K562 (cell line): ENCODE measurements around the gene MYO10. TPM values are rescaled to one million over a fixed set of nuclear protein-coding genes. Genes with fewer than 3 reads are reported as not detected.

ENCODE experiments used
- ATAC-seq: fragments of 200-7000 bp; cut with Tn5 transposase; 3 replicates; pipeline ENCODE4 v1.9.1; 2020; ENCODE audit warnings: moderate library complexity
- BruUV-seq: library from RNA; stranded (reverse); fragments of 400-500 nt; replicated peaks from 2 replicates; lab custom pipeline; 2021; lab: Mats Ljungman, UMichigan
- CTCF ChIA-PET: fragments of 300-600 bp; formaldehyde crosslinking; extraction: SDS; loops from one replicate; lab custom pipeline; 2021; ENCODE audit warnings: low intra/inter-chr PET ratio; lab: Yijun Ruan, JAX
- POLR2A ChIA-PET: fragments of 300-600, 350-650 bp; sonication (Branson Sonifier 250); formaldehyde crosslinking; extraction: SDS; loops from one replicate; lab custom pipeline; 2021; ENCODE audit warnings: antibody characterized with exemption, inconsistent platforms; lab: Yijun Ruan, JAX
- DNase-seq, 4 experiments: peaks; one replicate each; pipeline versions ENCODE4 v3.0.0 to v3.0.0-alpha.2; 2011 to 2018; ENCODE audit warnings: low spot score in 3 of 4, mixed read lengths in 3 of 4; ENCODE audit errors: extremely low read depth in 1 of 4
- FAIRE-seq: peaks from 2 replicates; lab custom pipeline; 2011; peaks lifted over from hg19 to GRCh38; lab: Jason Lieb, UNC
- H2AFZ ChIP-seq: 2 replicates; pipeline ENCODE4 v1.6.0; 2011; ENCODE audit warnings: low read depth, low read length, control low read depth, inconsistent platforms
- H3K27ac ChIP-seq: fragments of 200-600 bp; 3 replicates; pipeline ENCODE4 v1.8.0; 2011; ENCODE audit warnings: low read depth, mild to moderate bottlenecking, control low read depth, inconsistent platforms, low read length, moderate library complexity, mixed read lengths; ENCODE audit errors: extremely low read depth
- H3K27me3 ChIP-seq, 2 experiments: fragments of 300-600 bp in 1 of 2; 2 replicates in 1 of 2; 3 replicates in 1 of 2; pipeline versions ENCODE4 v1.6.0 to v1.8.0; 2011; ENCODE audit warnings: inconsistent platforms in 2 of 2, low read length in 2 of 2, mild to moderate bottlenecking in 1 of 2, mixed read lengths in 1 of 2, moderate library complexity in 1 of 2; ENCODE audit not compliant: control insufficient read depth in 2 of 2, insufficient read depth in 2 of 2
- H3K36me3 ChIP-seq: fragments of 300-600 bp; 3 replicates; pipeline ENCODE4 v1.8.0; 2011; ENCODE audit warnings: mild to moderate bottlenecking, low read length, inconsistent platforms; ENCODE audit not compliant: control insufficient read depth, insufficient read depth
- H3K4me1 ChIP-seq, 2 experiments: fragments of 200-600 bp in 1 of 2; replicated peaks in 1 of 2; 2 replicates in 1 of 2; 3 replicates in 1 of 2; pipeline versions ENCODE4 v1.5.1 to v1.8.0; 2011; ENCODE audit warnings: inconsistent platforms in 2 of 2, low read length in 2 of 2, mild to moderate bottlenecking in 1 of 2, mixed read lengths in 1 of 2, moderate library complexity in 1 of 2; ENCODE audit not compliant: control insufficient read depth in 2 of 2, insufficient read depth in 2 of 2
- H3K4me2 ChIP-seq: 2 replicates; pipeline ENCODE4 v1.6.1; 2011; ENCODE audit warnings: low read length, control low read depth, inconsistent platforms, mixed read lengths; ENCODE audit not compliant: insufficient read depth
- H3K4me3 ChIP-seq: fragments of 200-600 bp; sonication (generic), shearing (Covaris generic); 2 replicates; pipeline ENCODE4 v1.5.1; 2016; ENCODE audit warnings: control low read depth, inconsistent platforms
- H3K79me2 ChIP-seq: fragments of 200-600 bp; 3 replicates; pipeline ENCODE4 v1.8.0; 2011; ENCODE audit warnings: low read length, inconsistent platforms; ENCODE audit not compliant: control insufficient read depth, insufficient read depth
- H3K9ac ChIP-seq, 2 experiments: 2 replicates each; pipeline versions ENCODE4 v1.6.0 to v1.6.1; 2011; ENCODE audit warnings: low read depth in 2 of 2, low read length in 2 of 2, control low read depth in 1 of 2, inconsistent platforms in 1 of 2, mild to moderate bottlenecking in 1 of 2, mixed read lengths in 1 of 2; ENCODE audit not compliant: insufficient read depth in 1 of 2
- H3K9me1 ChIP-seq: one replicate; pipeline ENCODE4 v1.6.0; 2011; ENCODE audit warnings: inconsistent platforms, mild to moderate bottlenecking, low read length, moderate library complexity; ENCODE audit not compliant: control insufficient read depth, insufficient read depth
- H3K9me3 ChIP-seq: replicated peaks from 2 replicates; pipeline ENCODE4 v1.5.1; 2011; ENCODE audit warnings: low read depth, low read length, inconsistent platforms; ENCODE audit not compliant: control insufficient read depth, insufficient read depth
- H4K20me1 ChIP-seq: replicated peaks from 2 replicates; pipeline ENCODE4 v1.6.1; 2011; ENCODE audit warnings: low read length, inconsistent platforms, mixed read lengths; ENCODE audit not compliant: control insufficient read depth, insufficient read depth
- CBX3 ChIP-seq, 2 experiments: IDR thresholded peaks; 1 replicate in 1 of 2; 2 replicates in 1 of 2; pipeline ENCODE4 v1.6.1; 2012; ENCODE audit warnings: inconsistent platforms in 2 of 2, low read length in 2 of 2, borderline replicate concordance in 1 of 2, control low read depth in 1 of 2
- CCAR2 ChIP-seq: fragments of 200-400 bp; formaldehyde crosslinking; IDR thresholded peaks from 2 replicates; pipeline ENCODE4 v1.6.1; 2017; ENCODE audit warnings: mild to moderate bottlenecking, low read depth, low read length
- ELF2 ChIP-seq: fragments of 250-450 bp; sonication (Bioruptor Pico); IDR thresholded peaks from 2 replicates; pipeline ENCODE4 v1.5.0; 2021; ENCODE audit warnings: mild to moderate bottlenecking
- ESRRB ChIP-seq: fragments of 250-450 bp; sonication (Bioruptor Pico); IDR thresholded peaks from 2 replicates; pipeline ENCODE4 v1.5.0; 2020; ENCODE audit warnings: mild to moderate bottlenecking, moderate library complexity, borderline replicate concordance
- JUNB ChIP-seq: fragments of 450-650 bp; formaldehyde crosslinking; conservative IDR thresholded peaks from 2 replicates; pipeline ENCODE4 v1.4.0; 2020; ENCODE audit warnings: mild to moderate bottlenecking
- KAT8 ChIP-seq: fragments of 450-650 bp; IDR thresholded peaks from 2 replicates; pipeline ENCODE4 v1.6.1; 2016; ENCODE audit warnings: low read depth, mild to moderate bottlenecking
- KLF13 ChIP-seq: fragments of 450-650 bp; IDR thresholded peaks from 2 replicates; pipeline ENCODE4 v1.6.1; 2016; ENCODE audit warnings: missing genetic modification characterization, low read depth, mild to moderate bottlenecking, missing compliant biosample characterization, moderate library complexity, borderline replicate concordance
- POLR2A ChIP-seq: fragments of 450-650 bp; conservative IDR thresholded peaks from 2 replicates; pipeline ENCODE4 v1.6.1; 2016
- RBM15 ChIP-seq: fragments of 200-400 bp; formaldehyde crosslinking; IDR thresholded peaks from 2 replicates; pipeline ENCODE4 v1.6.1; 2018; ENCODE audit warnings: mild to moderate bottlenecking, low read length, moderate library complexity; ENCODE audit not compliant: insufficient read depth
- RBM39 ChIP-seq: fragments of 200-400 bp; formaldehyde crosslinking; optimal IDR thresholded peaks from 2 replicates; pipeline ENCODE3; 2018; ENCODE audit warnings: low read depth, low read length
- SP1 ChIP-seq: sonication (generic); formaldehyde crosslinking; IDR thresholded peaks from 2 replicates; pipeline ENCODE4 v1.8.1; 2022; ENCODE audit warnings: mild to moderate bottlenecking, missing genetic modification reagents
- ZNF77 ChIP-seq: fragments of 250-450 bp; sonication (Bioruptor Pico); IDR thresholded peaks from 2 replicates; pipeline ENCODE4 v1.5.0; 2020
- WGBS: fragments of 100-300 bp; shearing (Covaris generic); methylation state at CpG from one replicate; pipeline ENCODE4 v1.1.6; 2016; ENCODE audit warnings: low coverage, mixed read lengths; ENCODE audit not compliant: insufficient coverage; ENCODE audit errors: missing lambda C conversion rate; 5-methylcytosine and 5-hydroxymethylcytosine counted together
- in situ Hi-C: fragments of 300-500 bp; cut with MboI; formaldehyde crosslinking; loops from 4 replicates; pipeline ENCODE4 v1.15.0; 2018; ENCODE audit warnings: inconsistent platforms, mixed read lengths
- intact Hi-C: fragments of 100-400 bp; cut with micrococcal nuclease; formaldehyde crosslinking; loops from 2 replicates; pipeline ENCODE4 v1.14.2; 2022
- polyA plus RNA-seq, 8 experiments: library from polyadenylated mRNA; depleted of rRNA in 4 of 8; stranded (reverse) in 5 of 8; unstranded in 3 of 8; fragments of >200 nt; fragmentation: Nextera tagmentation in 2 of 8; fragmentation: Illumina TruSeq in 1 of 8; extraction: Ambion mirVana in 2 of 8; extraction: Trizol in 1 of 8; gene quantifications; 2 replicates each; pipeline versions ENCODE4 v1.2.1 to v1.2.3, GENCODE V29; 2011 to 2014; ENCODE audit warnings: inconsistent platforms in 1 of 8, missing spikeins in 1 of 8
- total RNA-seq, 7 experiments: library from RNA; depleted of rRNA in 6 of 7; stranded (reverse); fragments of >200 nt in 6 of 7; fragmentation: Illumina TruSeq in 2 of 7; extraction: Trizol in 2 of 7; gene quantifications; 2 replicates each; pipeline versions ENCODE4 v1.2.1 to v1.2.3, GENCODE V29; 2011 to 2021; ENCODE audit warnings: low replicate concordance in 1 of 7
- TF ChIP-seq, protein P1 (sequence below): fragments of 200-400 bp; formaldehyde crosslinking; IDR thresholded peaks from 2 replicates; pipeline ENCODE4 v1.6.1; 2017; ENCODE audit warnings: mild to moderate bottlenecking, low read depth, low read length, moderate library complexity
- TF ChIP-seq, protein P2 (sequence below): fragments of 250-450 bp; sonication (Bioruptor Pico); IDR thresholded peaks from 2 replicates; pipeline ENCODE4 v1.5.1; 2021; ENCODE audit warnings: mild to moderate bottlenecking
- TF ChIP-seq, protein P3 (sequence below), 2 experiments: fragments of 150-350 bp in 1 of 2; IDR thresholded peaks; 2 replicates each; pipeline ENCODE4 v1.6.1; 2012 to 2016; ENCODE audit warnings: low read depth in 2 of 2, low read length in 2 of 2, mild to moderate bottlenecking in 1 of 2, moderate library complexity in 1 of 2

The MYO10 gene
- total and polyA plus RNA-seq, 9 of the 15 experiments (the other 6 are each of a cell fraction or from before 2014, with no cell fraction given): 0.04 to 0.24 TPM; not detected in 7

DNA sequence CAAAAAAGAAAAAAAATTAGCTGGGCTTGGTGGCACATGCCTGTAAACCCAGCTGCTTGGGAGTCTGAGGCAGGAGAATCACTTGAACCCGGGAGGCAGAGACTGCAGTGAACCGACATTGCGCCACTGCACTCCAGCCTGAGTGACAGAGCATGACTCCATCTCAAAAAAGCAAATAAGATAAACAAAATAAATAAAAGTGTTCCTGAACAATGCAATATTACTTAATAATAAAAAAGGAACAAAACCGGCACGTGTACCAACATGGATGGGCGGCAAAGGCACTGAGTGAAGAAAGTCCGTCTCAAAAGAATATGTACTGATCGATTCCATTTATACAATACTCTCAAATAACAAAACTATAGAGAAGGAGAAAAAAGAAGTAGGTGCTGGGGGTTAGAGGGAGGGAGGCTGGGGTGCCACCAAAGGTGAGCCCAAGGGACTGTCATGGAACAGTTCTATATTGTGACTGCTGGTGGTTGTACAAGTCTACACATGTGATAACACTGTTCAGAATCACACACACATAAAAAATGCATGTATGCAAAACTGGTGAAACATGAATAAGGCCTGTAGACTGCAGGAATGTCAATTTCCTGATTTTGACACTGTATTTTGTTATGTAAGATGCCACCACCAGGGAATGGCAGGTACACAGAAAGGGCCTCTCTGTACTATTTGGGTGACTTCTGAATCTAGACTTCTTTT is 15.8 kb downstream of the MYO10 start:
- POLR2A ChIA-PET: interaction anchor here (1.1 kb wide), 1 partner anchor 11 kb away, joined by 3 read pairs; no protein-coding TSS in a partner anchor
- FAIRE-seq: no peak
- TF ChIP-seq, protein P1, sequence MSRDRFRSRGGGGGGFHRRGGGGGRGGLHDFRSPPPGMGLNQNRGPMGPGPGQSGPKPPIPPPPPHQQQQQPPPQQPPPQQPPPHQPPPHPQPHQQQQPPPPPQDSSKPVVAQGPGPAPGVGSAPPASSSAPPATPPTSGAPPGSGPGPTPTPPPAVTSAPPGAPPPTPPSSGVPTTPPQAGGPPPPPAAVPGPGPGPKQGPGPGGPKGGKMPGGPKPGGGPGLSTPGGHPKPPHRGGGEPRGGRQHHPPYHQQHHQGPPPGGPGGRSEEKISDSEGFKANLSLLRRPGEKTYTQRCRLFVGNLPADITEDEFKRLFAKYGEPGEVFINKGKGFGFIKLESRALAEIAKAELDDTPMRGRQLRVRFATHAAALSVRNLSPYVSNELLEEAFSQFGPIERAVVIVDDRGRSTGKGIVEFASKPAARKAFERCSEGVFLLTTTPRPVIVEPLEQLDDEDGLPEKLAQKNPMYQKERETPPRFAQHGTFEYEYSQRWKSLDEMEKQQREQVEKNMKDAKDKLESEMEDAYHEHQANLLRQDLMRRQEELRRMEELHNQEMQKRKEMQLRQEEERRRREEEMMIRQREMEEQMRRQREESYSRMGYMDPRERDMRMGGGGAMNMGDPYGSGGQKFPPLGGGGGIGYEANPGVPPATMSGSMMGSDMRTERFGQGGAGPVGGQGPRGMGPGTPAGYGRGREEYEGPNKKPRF: no peak
- TF ChIP-seq ELF2 (no peak), SP1 (no peak), RBM15 (no peak), KLF13 (tag) (no peak), CBX3 (IDR thresholded peaks at IDR 0.05; ENCODE audit: borderline replicate concordance in 1 of 2, low read length in 2 of 2) (no peak), RBM39 (no peak), JUNB (CRISPR knock-in tag) (no peak), CCAR2 (no peak), ZNF77 (CRISPR knock-in tag) (no peak), ESRRB (no peak), KAT8 (no peak), POLR2A (no peak)
- TF ChIP-seq, protein P2, sequence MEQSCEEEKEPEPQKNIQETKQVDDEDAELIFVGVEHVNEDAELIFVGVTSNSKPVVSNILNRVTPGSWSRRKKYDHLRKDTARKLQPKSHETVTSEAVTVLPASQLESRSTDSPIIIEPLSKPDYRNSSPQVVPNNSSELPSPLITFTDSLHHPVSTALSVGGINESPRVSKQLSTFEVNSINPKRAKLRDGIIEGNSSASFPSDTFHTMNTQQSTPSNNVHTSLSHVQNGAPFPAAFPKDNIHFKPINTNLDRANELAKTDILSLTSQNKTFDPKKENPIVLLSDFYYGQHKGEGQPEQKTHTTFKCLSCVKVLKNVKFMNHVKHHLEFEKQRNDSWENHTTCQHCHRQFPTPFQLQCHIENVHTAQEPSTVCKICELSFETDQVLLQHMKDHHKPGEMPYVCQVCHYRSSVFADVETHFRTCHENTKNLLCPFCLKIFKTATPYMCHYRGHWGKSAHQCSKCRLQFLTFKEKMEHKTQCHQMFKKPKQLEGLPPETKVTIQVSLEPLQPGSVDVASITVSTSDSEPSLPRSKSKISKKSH (CRISPR knock-in tag): no peak
- TF ChIP-seq, protein P3, sequence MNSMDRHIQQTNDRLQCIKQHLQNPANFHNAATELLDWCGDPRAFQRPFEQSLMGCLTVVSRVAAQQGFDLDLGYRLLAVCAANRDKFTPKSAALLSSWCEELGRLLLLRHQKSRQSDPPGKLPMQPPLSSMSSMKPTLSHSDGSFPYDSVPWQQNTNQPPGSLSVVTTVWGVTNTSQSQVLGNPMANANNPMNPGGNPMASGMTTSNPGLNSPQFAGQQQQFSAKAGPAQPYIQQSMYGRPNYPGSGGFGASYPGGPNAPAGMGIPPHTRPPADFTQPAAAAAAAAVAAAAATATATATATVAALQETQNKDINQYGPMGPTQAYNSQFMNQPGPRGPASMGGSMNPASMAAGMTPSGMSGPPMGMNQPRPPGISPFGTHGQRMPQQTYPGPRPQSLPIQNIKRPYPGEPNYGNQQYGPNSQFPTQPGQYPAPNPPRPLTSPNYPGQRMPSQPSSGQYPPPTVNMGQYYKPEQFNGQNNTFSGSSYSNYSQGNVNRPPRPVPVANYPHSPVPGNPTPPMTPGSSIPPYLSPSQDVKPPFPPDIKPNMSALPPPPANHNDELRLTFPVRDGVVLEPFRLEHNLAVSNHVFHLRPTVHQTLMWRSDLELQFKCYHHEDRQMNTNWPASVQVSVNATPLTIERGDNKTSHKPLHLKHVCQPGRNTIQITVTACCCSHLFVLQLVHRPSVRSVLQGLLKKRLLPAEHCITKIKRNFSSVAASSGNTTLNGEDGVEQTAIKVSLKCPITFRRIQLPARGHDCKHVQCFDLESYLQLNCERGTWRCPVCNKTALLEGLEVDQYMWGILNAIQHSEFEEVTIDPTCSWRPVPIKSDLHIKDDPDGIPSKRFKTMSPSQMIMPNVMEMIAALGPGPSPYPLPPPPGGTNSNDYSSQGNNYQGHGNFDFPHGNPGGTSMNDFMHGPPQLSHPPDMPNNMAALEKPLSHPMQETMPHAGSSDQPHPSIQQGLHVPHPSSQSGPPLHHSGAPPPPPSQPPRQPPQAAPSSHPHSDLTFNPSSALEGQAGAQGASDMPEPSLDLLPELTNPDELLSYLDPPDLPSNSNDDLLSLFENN (IDR thresholded peaks at IDR 0.05; ENCODE audit: low read depth in 2 of 2, low read length in 2 of 2): no peak

More for the DNA sequence above, 15.8 kb downstream of the MYO10 start:
- Histone ChIP-seq H3K9me1 (no peaks in the 10 kb centered on the region), H4K20me1 (no peaks in the 10 kb centered on the region), H3K9ac (no peak overlapping the region), H3K9me3 (no peaks in the 10 kb centered on the region), H3K4me1 (no peaks in the 10 kb centered on the region), H3K36me3 (no peaks in the 10 kb centered on the region), H3K27me3 (peaks cover 0 to 5% of the 10 kb centered on the region in 2 experiments; a peak in 1 of 5 replicates), H3K4me2 (no peak overlapping the region), H2AFZ (no peak overlapping the region), H3K79me2 (no peaks in the 10 kb centered on the region), H3K27ac (no peak overlapping the region), H3K4me3 (no peak overlapping the region)
- WGBS: 3% methylated on average over 8 of the region's 8 CpGs
- BruUV-seq: no TSS peak
- in situ Hi-C loops: loop anchor here (25.0 kb wide), 1 partner anchor 667 kb away; the partner anchor contains the start of genes TAF11L10, TAF11L7, TAF11L8 and TAF11L9
- CTCF ChIA-PET: no interaction called here
- ATAC-seq (no peak), DNase-seq (no peak)
- intact Hi-C loops: no loop called here
